HL-60/S4 treated with phorbol 12-myristate 13-acetate at 8.2 ng/mL for 4 days and 3 days (cell line): ENCODE data around the gene ACER1.
"Not testable (repeated sequence)": the region's sequence is repeated elsewhere in the genome, so short reads cannot be mapped to it uniquely, and the experiment has no call there.

ENCODE experiments used
- in situ Hi-C: fragments of 300-500 bp; cut with MboI; formaldehyde crosslinking; loops from 2 replicates; pipeline ENCODE4 v1.15.0; 2022; ENCODE audit warnings: low sequenced_read_pairs

Gene ACER1

DNA sequence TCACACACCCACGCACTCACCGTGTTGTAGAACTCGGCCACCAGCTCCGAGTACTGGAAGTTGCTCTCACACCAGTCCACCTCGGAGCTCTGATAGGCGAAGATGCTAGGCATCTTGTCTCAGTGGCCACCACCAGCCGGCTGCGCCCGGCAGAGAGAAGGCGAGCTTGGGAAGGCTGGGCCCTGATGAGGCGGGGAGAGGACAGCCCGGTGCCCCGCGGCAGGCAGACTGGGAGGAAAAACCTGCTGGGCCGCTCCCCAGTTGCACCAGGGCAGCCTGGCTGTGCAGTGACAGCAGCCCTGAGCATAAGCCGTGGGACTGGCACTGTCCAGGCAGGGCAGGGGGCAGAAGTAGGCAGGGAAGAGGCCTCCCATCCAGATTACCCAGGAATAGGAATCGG, at the start of gene ACER1:
ACER1 (minus strand) TSS at position 174 of the 400 bp plus-strand sequence; CDS start at position 113, 61 bp downstream.
- in situ Hi-C loops = no loop called here

GRCh38 chr19:6383188-6383587, 49.8 kb upstream of the ACER1 start:
- in situ Hi-C loops = no loop called here

DNA sequence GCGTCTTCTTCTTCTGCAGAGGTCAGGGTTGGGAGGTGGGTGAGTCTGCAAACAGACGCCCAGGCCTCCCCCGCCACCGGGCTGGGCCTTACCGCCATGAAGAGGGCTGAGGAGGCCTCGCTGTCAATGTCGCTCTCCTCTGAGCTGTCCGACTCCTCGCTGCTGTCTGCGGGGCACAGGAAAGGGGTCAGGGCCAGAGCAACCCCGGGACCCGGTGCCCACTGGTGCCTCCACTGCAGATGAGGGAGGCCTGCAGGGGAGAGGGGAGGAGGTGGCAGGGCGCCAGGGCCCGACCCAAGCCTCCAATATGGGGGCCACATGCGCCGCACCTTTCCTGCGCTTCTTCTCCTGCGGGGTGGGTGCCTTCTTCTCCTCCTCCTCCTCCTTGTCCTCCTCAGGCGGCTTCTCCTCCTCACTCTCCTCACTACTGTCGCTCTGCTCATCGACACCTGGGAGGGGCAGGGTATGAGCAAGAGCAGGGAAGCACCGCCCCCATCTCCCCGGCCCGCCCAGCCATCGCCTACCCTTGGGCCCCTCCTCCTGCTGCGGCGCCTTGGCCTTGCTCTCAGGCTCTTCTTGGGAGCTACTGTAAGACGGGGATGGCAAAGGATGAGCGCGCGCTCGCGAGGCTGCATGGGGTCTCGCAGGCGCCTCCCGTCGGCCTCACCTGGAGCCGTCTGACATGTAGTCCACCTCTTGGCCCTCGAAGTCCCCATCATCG, 47.8 kb upstream of the ACER1 start:
- in situ Hi-C loops = no loop called here

DNA sequence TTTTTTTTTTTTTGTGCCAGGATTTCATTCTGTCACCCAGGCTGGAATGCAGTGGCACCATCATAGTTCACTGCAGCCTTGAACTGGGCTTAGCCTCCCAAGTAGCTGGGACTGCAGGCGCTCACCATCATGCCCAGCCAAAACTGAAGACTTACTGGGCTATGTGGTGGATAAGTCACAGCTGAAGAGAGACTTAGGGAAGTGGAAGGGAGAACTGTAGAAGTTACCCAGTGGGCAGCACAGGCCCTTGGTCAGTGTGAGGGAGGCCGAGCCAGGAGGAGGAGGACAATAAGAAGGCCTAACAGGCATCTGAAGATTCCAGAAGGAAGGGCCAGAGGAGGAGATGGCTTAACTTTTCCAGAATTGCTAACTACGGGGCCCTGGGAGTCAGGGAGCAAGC, 46.3 kb upstream of the ACER1 start:
- in situ Hi-C loops = no loop called here

- in situ Hi-C loops = no loop called here
Observed at GRCh38 chr19:6378486-6378885, 45.1 kb upstream of the ACER1 start.

DNA sequence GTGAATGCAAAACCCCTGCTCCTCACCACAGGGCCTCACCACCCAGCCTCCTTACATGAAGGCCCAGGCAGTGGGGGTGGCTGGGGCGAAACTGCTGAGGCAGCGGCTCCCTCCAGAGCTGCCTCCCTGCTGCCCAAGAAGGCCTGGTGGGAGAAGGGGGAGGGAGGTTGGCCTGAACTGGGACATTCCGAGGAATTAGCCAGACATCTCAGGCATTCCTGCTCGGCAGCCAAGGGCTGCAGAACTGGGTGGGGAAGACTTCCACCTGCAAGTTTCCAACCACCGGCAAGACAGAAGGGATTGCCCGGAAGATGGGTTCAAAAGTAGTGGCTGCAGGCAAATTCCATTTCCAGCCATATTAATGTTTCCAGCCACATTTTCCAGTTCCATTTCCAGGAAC, 44.6 kb upstream of the ACER1 start:
- in situ Hi-C loops = no loop called here

DNA sequence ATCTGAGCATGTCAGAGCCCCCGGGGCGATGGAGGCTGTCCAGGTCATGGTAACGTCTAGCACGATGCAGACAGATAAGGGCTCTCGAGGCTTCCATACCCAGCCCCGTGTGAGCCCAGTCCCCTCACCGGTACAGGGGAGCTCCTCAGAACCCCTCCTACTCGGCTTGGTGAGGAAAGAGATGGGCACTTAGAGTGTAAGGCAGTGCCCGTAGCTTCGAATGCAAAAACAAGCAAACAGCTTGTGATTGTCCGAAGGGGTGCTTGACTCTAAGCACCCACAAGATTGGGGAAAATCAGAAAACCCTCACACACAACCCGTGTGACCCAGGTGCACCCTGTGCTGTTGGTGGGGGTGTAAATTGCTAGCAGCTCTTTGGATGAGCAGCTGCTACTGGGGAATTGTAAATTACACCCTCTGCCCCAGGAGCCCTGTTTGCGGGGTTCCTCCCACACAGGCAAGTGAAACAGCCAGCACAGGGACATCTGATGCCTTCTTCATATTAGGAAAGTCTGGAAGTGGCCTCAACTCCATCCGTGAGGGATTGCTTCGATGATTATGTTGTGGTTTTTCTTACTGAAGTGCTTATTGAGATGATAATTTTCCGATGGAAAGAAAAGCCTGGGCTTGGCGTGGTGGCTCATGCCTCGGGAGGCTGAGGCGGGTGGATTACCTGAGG, 43.2 kb upstream of the ACER1 start:
- in situ Hi-C loops = no loop called here

DNA sequence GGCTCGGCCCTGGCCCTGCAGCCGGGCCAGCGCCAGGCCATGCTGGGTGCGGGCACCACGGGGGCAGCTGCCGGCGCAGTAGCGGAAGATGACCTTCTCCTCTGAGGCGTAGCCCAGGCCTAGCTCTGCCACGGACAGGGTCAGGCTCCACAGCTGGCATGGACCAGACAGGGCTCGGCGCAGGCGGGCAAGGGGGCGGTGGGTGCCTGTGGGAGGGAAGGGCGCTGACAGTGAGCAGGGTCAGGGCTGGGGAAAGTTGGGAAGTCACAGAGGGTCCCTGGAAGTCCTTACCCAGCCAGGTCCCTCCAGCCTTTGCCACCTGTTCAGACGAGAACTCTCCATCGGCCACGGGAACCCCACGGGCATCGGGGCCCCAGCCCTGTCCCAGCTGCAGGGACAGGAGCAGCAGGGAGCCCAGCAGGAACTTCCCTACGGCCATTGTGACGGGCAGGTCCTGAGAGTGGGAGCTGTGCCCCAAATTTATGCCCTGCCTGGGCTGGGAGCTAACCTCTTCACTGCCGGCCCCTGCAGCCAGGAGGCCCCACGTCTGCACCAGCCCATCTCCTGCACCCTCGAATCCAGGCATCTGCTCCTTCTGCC, 42.1 kb upstream of the ACER1 start, which contains the start of gene PSPN:
PSPN (minus strand) TSS at position 523 of the 600 bp plus-strand sequence; CDS start at position 439, 84 bp downstream.
- in situ Hi-C loops = no loop called here

DNA sequence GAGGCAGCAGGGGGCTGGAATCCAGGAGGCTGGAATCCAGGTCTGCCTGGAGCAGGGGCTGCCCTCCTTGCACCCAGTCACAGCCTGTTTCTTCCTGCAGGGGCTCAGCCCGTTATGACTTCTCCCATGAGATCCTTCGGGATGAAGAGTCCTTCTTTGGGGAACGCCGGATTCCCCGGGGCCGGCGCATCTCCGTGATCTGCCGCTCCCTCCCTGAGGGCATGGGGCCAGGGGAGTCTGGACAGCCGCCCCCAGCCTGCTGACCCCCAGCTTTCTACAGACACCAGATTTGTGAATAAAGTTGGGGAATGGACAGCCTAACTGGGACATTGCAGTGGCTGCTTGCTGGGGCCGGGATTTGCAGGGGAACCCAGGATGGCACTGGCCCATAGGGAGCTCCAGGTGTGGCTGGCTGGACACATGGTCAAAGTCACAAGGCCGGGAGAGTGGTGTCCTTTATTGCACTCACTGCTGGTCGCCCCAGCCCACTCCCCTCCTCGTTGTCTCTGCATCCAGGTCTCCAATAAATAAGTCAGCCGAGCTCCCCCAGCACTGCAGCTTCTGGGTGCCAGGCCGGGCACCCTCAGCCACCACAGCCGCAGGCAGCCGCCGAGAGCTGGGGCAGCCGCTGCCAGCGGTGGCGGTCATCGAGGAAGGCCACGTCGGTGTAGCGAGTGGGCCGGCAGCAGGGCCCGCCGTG, 41.4 kb upstream of the ACER1 start:
- in situ Hi-C loops = no loop called here

GRCh38 chr19:6374161-6374709, 40.8 kb upstream of the ACER1 start:
- in situ Hi-C loops = no loop called here

DNA sequence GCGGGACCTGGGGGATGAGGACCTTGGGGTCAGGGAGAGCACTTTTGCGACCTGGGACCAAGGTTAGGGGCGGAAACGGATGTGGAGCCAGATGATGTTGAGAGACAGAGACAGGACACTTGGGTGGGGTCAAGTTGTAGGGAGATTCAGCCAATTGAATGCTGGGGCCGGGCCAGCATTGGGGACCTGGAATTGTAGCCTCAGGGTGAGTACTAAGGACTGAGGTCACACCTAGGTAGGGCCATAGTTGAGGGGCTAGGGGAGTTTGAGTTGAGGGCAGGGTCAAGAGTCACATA, 40.3 kb upstream of the ACER1 start:
- in situ Hi-C loops = no loop called here

DNA sequence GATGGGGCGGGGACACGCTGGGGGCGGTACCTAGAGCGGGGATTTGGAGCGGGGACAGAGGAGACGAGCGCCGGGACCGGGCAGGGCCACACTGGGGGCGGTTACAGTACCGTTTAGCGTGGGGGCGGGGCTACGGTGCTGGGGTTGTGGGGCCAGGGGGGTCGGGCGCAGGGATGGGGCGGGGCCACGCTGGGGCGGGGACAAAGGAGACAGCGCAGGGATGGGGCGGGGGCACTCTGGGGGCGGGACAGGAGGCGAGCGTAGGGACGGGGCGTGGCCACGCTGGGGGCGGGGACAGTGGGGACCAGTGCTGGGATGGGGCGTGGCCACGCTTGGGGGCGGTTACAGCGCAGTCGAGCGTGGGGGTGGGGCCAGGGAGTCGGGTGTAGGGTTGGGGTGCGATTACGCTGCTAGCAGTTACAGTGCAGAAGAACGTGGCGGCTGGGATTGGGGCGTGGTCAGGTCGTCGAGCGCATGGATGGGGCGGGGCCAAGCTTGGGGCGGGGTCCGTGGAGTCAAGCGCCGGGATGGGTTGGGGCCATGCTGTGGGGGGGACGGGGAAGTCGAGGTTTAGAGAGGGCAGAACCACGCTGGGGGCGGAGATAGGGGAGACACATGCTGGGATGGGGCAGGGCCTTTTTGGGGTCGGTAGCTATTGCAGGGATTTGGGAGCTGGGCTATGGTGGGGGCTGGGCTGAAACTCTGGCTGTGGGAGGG, 39.8 kb upstream of the ACER1 start:
- in situ Hi-C loops = no loop called here

- in situ Hi-C loops = no loop called here
Observed at GRCh38 chr19:6372594-6373095, 39.2 kb upstream of the ACER1 start, which contains the start of gene ALKBH7. Gene ALKBH7 (plus strand): TSS chr19:6372794. CDS start chr19:6372821, 27 bp downstream.

DNA sequence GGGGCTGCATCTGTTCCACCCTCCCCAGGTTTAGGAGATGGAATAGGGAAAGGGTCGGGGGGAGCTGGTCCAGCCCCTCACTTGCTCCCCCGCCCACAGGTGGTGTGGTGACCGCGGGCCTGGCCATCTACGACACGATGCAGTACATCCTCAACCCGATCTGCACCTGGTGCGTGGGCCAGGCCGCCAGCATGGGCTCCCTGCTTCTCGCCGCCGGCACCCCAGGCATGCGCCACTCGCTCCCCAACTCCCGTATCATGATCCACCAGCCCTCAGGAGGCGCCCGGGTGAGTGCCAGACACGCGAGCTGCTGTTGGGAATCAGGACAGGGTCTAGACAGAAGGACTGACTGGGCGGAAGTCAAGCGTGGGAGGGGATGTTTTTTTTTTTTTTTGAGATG, 30.9 kb upstream of the ACER1 start:
- in situ Hi-C loops = no loop called here

DNA sequence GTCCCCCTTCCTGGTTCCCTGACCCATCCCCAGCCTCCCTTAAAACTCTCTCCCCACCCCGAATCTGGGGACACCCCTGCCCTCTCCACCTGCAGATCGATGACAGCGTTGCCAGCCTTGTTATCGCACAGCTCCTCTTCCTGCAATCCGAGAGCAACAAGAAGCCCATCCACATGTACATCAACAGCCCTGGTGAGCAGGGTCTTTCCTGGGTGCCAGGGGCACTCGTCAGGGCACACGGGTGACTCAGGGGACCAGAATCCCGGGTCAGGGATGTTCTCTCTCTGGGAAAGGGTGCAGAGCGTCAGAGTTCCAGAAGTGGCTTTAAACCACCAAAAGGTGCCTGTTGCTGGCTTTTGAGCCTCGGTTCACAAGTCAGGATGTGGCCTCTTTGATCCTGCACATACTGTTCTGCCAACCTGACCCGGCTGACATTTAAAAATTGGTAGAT, 29.0 kb upstream of the ACER1 start:
- in situ Hi-C loops = no loop called here

- in situ Hi-C loops = no loop called here
Observed at GRCh38 chr19:6362027-6362350, 28.6 kb upstream of the ACER1 start.

DNA sequence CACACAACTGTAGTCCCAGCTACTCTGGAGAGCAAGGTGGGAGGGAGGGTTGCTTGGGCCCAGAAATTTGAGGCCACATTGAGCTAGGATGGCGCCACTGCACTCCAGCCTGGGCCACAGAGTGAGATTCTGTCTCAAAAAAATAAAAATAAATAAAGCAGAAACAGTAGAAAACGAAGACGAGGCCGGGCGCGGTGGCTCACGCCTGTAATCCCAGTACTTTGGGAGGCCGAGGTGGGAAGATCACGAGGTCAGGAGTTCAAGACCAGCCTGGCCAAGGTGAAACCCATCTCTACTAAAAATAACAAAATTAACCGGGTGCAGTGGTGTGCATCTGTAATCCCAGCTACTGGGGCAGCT, 27.4 kb upstream of the ACER1 start:
- in situ Hi-C loops = not testable (repeated sequence)

- in situ Hi-C loops = not testable (repeated sequence)
Observed at GRCh38 chr19:6360445-6360844, 27.0 kb upstream of the ACER1 start.

DNA sequence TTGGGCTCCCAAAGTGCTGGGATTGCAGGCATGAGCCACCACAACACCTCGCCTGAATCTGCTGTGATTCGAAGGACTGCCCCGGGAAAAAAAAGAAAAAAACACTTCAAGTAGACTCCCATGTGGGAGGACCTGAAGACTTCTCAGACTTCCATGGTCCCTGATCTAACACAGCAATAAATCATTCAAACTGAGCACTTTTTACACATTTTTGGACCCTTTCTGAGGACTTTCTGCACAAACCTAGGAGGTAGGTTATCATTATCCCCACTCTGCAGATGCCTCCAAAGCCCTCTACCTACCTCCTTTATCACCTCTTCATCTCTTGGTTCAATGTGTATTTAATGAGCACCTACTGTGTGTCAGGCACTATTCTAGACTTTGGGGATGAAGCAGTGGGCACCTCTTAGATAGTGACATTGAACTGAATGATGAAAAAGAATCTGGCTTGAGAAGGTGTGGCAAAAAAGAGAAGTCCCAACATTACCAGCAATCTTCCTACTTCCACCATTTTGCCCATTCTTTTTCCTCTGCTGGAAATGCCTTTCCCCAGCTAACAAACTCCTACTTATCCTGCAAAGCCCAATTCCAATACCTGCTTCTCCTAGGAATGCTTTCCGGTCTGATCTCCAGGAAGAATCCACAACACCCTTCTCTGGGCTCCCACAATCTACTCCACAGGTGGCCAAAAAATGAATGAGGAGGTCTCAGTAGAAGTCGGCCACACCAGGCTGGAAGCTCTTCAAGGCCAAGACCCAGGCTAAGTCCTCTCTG, 26.3 kb upstream of the ACER1 start:
- in situ Hi-C loops = no loop called here

GRCh38 chr19:6358003-6358402, 24.6 kb upstream of the ACER1 start:
- in situ Hi-C loops = no loop called here
